Measurements from ENCODE around the gene UROC1.

- no peak for TF ChIP-seq CTCF (conservative IDR thresholded peaks at IDR 0.05)
- TF ChIP-seq ZFX (IDR thresholded peaks at IDR 0.05): no peak
These were observed 6.3 kb downstream of the UROC1 start for GRCh38 chr3:126511291-126511690.

Data from C4-2B (cell line).